Tibial nerve (tissue), 4 donors: Measurements from ENCODE around the gene C6orf120. TPM values are rescaled to one million over a fixed set of nuclear protein-coding genes. Genes with fewer than 3 reads are reported as not detected.

Experiments
- DNase-seq, 2 donors: peaks; one replicate each; pipeline ENCODE4 v3.0.0-alpha.2; 2019; ENCODE audit warnings: low spot score in 2 of 2
- H3K27ac ChIP-seq, 4 donors: fragments of 200-600 bp; sonication (generic) in 3 of 4; one replicate each; pipeline ENCODE4 v1.5.1; 2017 to 2019; ENCODE audit warnings: mild to moderate bottlenecking in 1 of 4
- H3K27me3 ChIP-seq, 2 donors: fragments of 200-600 bp; sonication (generic) in 1 of 2; one replicate each; pipeline versions ENCODE4 v1.5.1 to v1.6.0; 2017 to 2019
- H3K36me3 ChIP-seq, 3 donors: fragments of 200-600 bp; sonication (generic); one replicate each; pipeline ENCODE4 v1.5.1; 2018 to 2019
- H3K4me1 ChIP-seq, 4 donors: fragments of 200-600 bp; sonication (generic) in 3 of 4; one replicate each; pipeline ENCODE4 v1.5.1; 2017 to 2019
- H3K4me3 ChIP-seq, 4 donors: fragments of 200-600 bp; sonication (generic) in 3 of 4; one replicate each; pipeline ENCODE4 v1.5.1; 2017 to 2019; ENCODE audit warnings: mild to moderate bottlenecking in 1 of 4, moderate library complexity in 1 of 4
- H3K9me3 ChIP-seq, 4 donors: fragments of 200-600 bp; sonication (generic) in 3 of 4; one replicate each; pipeline ENCODE4 v1.5.1; 2017 to 2019
- EP300 ChIP-seq, 2 donors: sonication (generic); formaldehyde crosslinking; IDR thresholded peaks; one replicate each; pipeline ENCODE4 v1.6.1; 2017; ENCODE audit warnings: antibody characterized with exemption in 2 of 2, mild to moderate bottlenecking in 1 of 2
- POLR2A ChIP-seq, 2 donors: fragments of 450-650 bp; IDR thresholded peaks; one replicate each; pipeline ENCODE4 v1.6.1; 2017; ENCODE audit warnings: antibody characterized with exemption in 2 of 2, mild to moderate bottlenecking in 2 of 2, moderate library complexity in 2 of 2
- WGBS, 2 donors: methylation state at CpG; one replicate each; pipeline ENCODE4 v1.1.5; 2018; 5-methylcytosine and 5-hydroxymethylcytosine counted together
- total RNA-seq, 4 donors: library from RNA; depleted of rRNA; stranded (reverse); fragments of >200 nt; gene quantifications; one replicate each; pipeline ENCODE4 v1.1.0, GENCODE V29; 2016
- TF ChIP-seq, protein P1 (sequence below), 5 experiments: fragments of 200-600 bp in 3 of 5; fragments of 450-650 bp in 2 of 5; sonication (generic) in 3 of 5; IDR thresholded peaks; one replicate each; pipeline ENCODE4 v1.5.1; 2016 to 2019; ENCODE audit warnings: antibody characterized with exemption in 5 of 5, mild to moderate bottlenecking in 3 of 5, moderate library complexity in 2 of 5

The C6orf120 gene
- total RNA-seq, 4 donors from 2014 or later, result 42.0 to 47.5 (median 45.0) TPM

GRCh38 chr6:169745405-169745804, 43.5 kb downstream of the C6orf120 start:
- TF ChIP-seq, protein P1, sequence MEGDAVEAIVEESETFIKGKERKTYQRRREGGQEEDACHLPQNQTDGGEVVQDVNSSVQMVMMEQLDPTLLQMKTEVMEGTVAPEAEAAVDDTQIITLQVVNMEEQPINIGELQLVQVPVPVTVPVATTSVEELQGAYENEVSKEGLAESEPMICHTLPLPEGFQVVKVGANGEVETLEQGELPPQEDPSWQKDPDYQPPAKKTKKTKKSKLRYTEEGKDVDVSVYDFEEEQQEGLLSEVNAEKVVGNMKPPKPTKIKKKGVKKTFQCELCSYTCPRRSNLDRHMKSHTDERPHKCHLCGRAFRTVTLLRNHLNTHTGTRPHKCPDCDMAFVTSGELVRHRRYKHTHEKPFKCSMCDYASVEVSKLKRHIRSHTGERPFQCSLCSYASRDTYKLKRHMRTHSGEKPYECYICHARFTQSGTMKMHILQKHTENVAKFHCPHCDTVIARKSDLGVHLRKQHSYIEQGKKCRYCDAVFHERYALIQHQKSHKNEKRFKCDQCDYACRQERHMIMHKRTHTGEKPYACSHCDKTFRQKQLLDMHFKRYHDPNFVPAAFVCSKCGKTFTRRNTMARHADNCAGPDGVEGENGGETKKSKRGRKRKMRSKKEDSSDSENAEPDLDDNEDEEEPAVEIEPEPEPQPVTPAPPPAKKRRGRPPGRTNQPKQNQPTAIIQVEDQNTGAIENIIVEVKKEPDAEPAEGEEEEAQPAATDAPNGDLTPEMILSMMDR (IDR thresholded peaks at IDR 0.05), result no peak
- TF ChIP-seq EP300 (IDR thresholded peaks at IDR 0.05), result no peak
- no peak for TF ChIP-seq POLR2A (IDR thresholded peaks at IDR 0.05)
- 90 to 92% methylated on average over 3 of the region's 3 CpGs for WGBS, 2 donors

GRCh38 chr6:169746556-169746955, 44.6 kb downstream of the C6orf120 start:
- Histone ChIP-seq H3K9me3 (peaks cover 0 to 20% (median 2%) of the 10 kb centered on the region in 4 donors), H3K27me3 (no peaks in the 10 kb centered on the region), H3K4me1 (peaks cover 0 to 19% (median 3%) of the 10 kb centered on the region in 4 donors), H3K27ac (no peak overlapping the region), H3K4me3 (no peak overlapping the region), H3K36me3 (no peaks in the 10 kb centered on the region)
- DNase-seq, result no peak
- WGBS, 2 donors, result 84 to 95% methylated on average over 1 of the region's 1 CpG
- TF ChIP-seq POLR2A (IDR thresholded peaks at IDR 0.05) (no peak), EP300 (IDR thresholded peaks at IDR 0.05) (no peak)
- TF ChIP-seq, protein P1 (IDR thresholded peaks at IDR 0.05), result no peak

More at GRCh38 chr6:169745405-169745804, 43.5 kb downstream of the C6orf120 start:
- Histone ChIP-seq H3K4me3 (no peak overlapping the region), H3K27ac (no peak overlapping the region), H3K9me3 (peaks cover 0 to 20% (median 2%) of the 10 kb centered on the region in 4 donors), H3K4me1 (peaks cover 0 to 13% (median 1%) of the 10 kb centered on the region in 4 donors), H3K27me3 (no peaks in the 10 kb centered on the region), H3K36me3 (no peaks in the 10 kb centered on the region)
- DNase-seq, result no peak

- H3K4me1 ChIP-seq, result peaks cover 0 to 32% (median 5%) of the 10 kb centered on the region in 4 donors
- H3K27me3 ChIP-seq, result no peaks in the 10 kb centered on the region
- H3K36me3 ChIP-seq, result peaks cover 0 to 6% (median 0%) of the 10 kb centered on the region in 3 donors
- peak; percentile 84 to 98 for TF ChIP-seq EP300 (IDR thresholded peaks at IDR 0.05)
- peak; percentile 65 to 87 for TF ChIP-seq POLR2A (IDR thresholded peaks at IDR 0.05)
- TF ChIP-seq, protein P1 (IDR thresholded peaks at IDR 0.05), result peak in 3 of 5 experiments; percentile 25 to 81 (median 75)
- 0 to 1% methylated on average over 37 to 56 of the region's 90 CpGs for WGBS, 2 donors
- DNase-seq, result peak; percentile 81 to 88
- peaks cover 0 to 7% (median 0%) of the 10 kb centered on the region in 4 donors for H3K9me3 ChIP-seq
- H3K27ac ChIP-seq, result peak within 1 kb of the TSS; percentile 78 to 99 (median 97)
- peak within 1 kb of the TSS; percentile 57 to 96 (median 90) for H3K4me3 ChIP-seq
Observed at GRCh38 chr6:169751242-169752073, 49.5 kb downstream of the C6orf120 start, which contains the start of the genes DYNLT2 and ERMARD. Gene DYNLT2 (minus strand): TSS chr6:169751572. CDS start chr6:169751458, 114 bp downstream. Gene ERMARD (plus strand): TSS chr6:169751622. CDS start chr6:169751658, 36 bp downstream.

DNA sequence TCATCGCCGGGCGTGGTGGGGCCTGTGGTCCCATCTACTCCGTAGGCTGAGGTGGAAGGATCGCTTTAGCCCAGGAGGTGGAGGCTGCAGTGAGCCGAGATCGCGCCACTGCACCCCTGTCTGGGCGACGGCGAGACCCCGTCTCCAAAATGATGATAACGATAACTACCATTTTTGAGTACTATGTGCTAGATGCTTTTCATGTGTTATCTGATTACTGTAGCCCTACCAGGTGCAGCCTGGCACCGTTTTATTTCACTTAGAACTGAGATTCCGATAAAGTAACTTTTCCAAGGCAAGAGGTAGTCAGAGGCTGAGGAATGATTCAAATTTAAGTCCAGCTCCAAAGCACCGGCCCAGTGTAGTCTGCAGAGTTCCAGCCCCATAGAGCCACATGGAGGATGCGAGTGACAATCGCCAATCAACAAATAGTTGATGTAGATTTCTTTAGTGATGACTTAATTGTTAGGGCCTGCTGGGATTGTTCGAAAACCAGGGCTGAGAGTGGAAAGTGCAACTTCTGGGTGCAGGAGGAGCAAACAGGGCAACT, 50.2 kb downstream of the C6orf120 start:
- H3K27me3 ChIP-seq, result no peaks in the 10 kb centered on the region
- peak overlapping the region; percentile 57 to 96 (median 90) for H3K4me3 ChIP-seq
- H3K4me1 ChIP-seq, result peaks cover 0 to 32% (median 5%) of the 10 kb centered on the region in 4 donors
- no peak for TF ChIP-seq POLR2A (IDR thresholded peaks at IDR 0.05)
- TF ChIP-seq EP300 (IDR thresholded peaks at IDR 0.05), result no peak
- TF ChIP-seq, protein P1 (IDR thresholded peaks at IDR 0.05), result no peak
- H3K27ac ChIP-seq, result peak overlapping the region; percentile 78 to 99 (median 97)
- H3K36me3 ChIP-seq, result peaks cover 0 to 13% (median 0%) of the 10 kb centered on the region in 3 donors
- DNase-seq, result no peak
- 2 to 4% methylated on average over 19 of the region's 19 CpGs for WGBS, 2 donors
- peaks cover 0 to under 1% (median 0%) of the 10 kb centered on the region in 4 donors for H3K9me3 ChIP-seq

Other genes with a start within 250 kb of the C6orf120 start
- gene WDR27, start 97 bp upstream of the C6orf120 start, total RNA-seq, result 10 to 100 TPM; 33.9 to 57.5 (median 52.5) TPM
- 10 to 100 TPM; 48.3 to 54.5 (median 51.4) TPM for gene PHF10, start 22.4 kb downstream of the C6orf120 start, total RNA-seq
- gene DYNLT2, start 49.4 kb downstream of the C6orf120 start, total RNA-seq, result 1 to 10 TPM; 2.2 to 8.4 (median 5.4) TPM
- gene ERMARD, start 49.5 kb downstream of the C6orf120 start, total RNA-seq, result 10 to 100 TPM; 27.4 to 58.3 (median 41.6) TPM